Spleen (tissue), 7 donors: ENCODE results near the gene CFI.

Source experiments
- CTCF ChIP-seq, 11 experiments: fragments of 200-600 bp in 7 of 11; fragments of 450-650 bp in 4 of 11; sonication (generic) in 4 of 11; IDR thresholded peaks in 8 of 11; conservative IDR thresholded peaks in 3 of 11; 1 replicate in 7 of 11; 2 replicates in 4 of 11; pipeline versions ENCODE4 v1.4.0 to v1.8.0; 2016 to 2021; ENCODE audit warnings: antibody characterized with exemption in 11 of 11, inconsistent platforms in 4 of 11, mild to moderate bottlenecking in 1 of 11
- POLR2A ChIP-seq, 3 donors: fragments of 450-650 bp; IDR thresholded peaks; one replicate each; pipeline ENCODE4 v1.5.1; 2017; ENCODE audit warnings: antibody characterized with exemption in 3 of 3, mild to moderate bottlenecking in 1 of 3
- POLR2AphosphoS5 ChIP-seq, 3 donors: sonication (generic); formaldehyde crosslinking; IDR thresholded peaks; one replicate each; pipeline ENCODE4 v1.5.1; 2017; ENCODE audit warnings: antibody characterized with exemption in 3 of 3
- donor health status: DM: no; HTN: no; CAD: no; lungs with moderate emphysema.
- donor health status: DM: no; HTN: no; CAD: no.
- donor health status: DM: no; HTN: no; CAD: no.

DNA sequence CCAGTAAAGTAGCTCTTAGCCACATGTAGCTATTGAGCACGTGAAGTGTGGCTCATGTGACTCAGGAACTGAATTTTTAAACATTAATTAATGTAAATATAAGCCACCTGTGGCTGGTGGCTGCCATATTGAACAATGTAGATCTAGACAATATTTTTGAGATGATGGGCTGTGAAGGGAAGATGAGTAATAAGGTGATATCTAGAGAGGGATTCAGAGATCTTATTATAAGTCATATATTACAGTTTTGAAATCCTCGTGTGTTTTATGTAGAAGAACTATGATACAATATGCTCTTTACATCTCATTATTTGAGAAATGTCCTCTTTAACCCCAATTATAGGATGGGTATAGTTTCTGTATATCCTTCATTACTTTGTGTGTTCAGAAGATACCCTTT lies 19.4 kb upstream of the CFI start:
- TF ChIP-seq CTCF (IDR thresholded peaks at IDR 0.05 in 8 of 11, conservative IDR thresholded peaks at IDR 0.05 in 3 of 11) (no peak), POLR2A (IDR thresholded peaks at IDR 0.05) (no peak), POLR2AphosphoS5 (IDR thresholded peaks at IDR 0.05) (no peak)
